Activated CD8-positive, alpha-beta T cell treated with anti-CD3 and anti-CD28 coated beads for 36 hours (primary cell): Measurements from ENCODE around the gene ASTN1. TPM values are rescaled to one million over a fixed set of nuclear protein-coding genes. Genes with fewer than 3 reads are reported as not detected.

Experiments used
- ATAC-seq: fragments of 200-7000 bp; cut with Tn5 transposase; one replicate; pipeline ENCODE4 v1.10.0; 2021; ENCODE audit warnings: mild to moderate bottlenecking, moderate library complexity
- CTCF ChIA-PET: fragments of 350-600 bp; sonication (Branson Sonifier 250); formaldehyde crosslinking; loops from one replicate; lab custom pipeline; 2021; ENCODE audit warnings: antibody characterized with exemption; lab: Charles Lee
- POLR2A ChIA-PET: fragments of 350-600 bp; sonication (Branson Sonifier 250); formaldehyde crosslinking; loops from one replicate; lab custom pipeline; 2021; ENCODE audit warnings: antibody characterized with exemption; lab: Charles Lee
- DNase-seq: peaks from one replicate; pipeline ENCODE4 v3.0.0-alpha.2; 2020
- H3K27ac Mint-ChIP-seq: one replicate; pipeline ENCODE4 v1.8.0; 2021; ENCODE audit warnings: mild to moderate bottlenecking, mixed read lengths
- H3K27me3 Mint-ChIP-seq: one replicate; pipeline ENCODE4 v1.8.0; 2021; ENCODE audit warnings: mixed read lengths
- H3K36me3 Mint-ChIP-seq: one replicate; pipeline ENCODE4 v1.8.0; 2021; ENCODE audit warnings: low read depth, mixed read lengths
- H3K4me1 Mint-ChIP-seq: one replicate; pipeline ENCODE4 v1.8.0; 2021; ENCODE audit warnings: low read depth, mixed read lengths
- H3K4me3 Mint-ChIP-seq: one replicate; pipeline ENCODE4 v1.8.0; 2021; ENCODE audit warnings: mild to moderate bottlenecking, moderate library complexity, mixed read lengths
- H3K9me3 Mint-ChIP-seq: one replicate; pipeline ENCODE4 v1.8.0; 2021; ENCODE audit warnings: mixed read lengths
- CTCF ChIP-seq: fragments of 200-600 bp; IDR thresholded peaks from one replicate; pipeline ENCODE4 v1.8.0; 2022; ENCODE audit warnings: antibody characterized with exemption, mild to moderate bottlenecking
- intact Hi-C: fragments of 100-400 bp; cut with micrococcal nuclease; formaldehyde crosslinking; loops from one replicate; pipeline ENCODE4 v1.10.0; 2022
- total RNA-seq, 2 experiments: library from RNA; stranded (reverse); gene quantifications; one replicate each; pipeline ENCODE4 v1.2.3, GENCODE V29; 2021

ASTN1 gene
- total RNA-seq, 2 experiments from 2014 or later, result not detected

DNA sequence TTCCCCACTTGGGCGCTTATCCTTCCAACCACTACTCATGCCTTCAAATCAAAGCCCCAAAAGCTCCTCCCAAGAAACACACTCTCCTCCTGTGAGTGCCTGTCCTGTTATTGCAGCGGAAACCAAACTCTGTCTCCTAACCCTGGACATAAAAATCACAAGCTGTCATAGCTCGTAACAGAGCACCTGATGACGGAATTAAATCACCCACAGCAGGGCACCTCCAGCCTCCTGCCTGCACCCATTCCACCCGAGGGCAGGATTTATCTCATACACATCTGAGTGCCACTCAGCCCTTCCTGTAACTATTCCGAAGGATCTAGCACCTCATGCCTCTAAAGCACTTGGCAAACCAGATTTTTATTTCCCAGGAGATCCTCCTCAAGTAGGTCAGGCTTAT is 100.9 kb downstream of the ASTN1 start:
- DNase-seq (no peak), ATAC-seq (no peak)
- intact Hi-C loops, result no loop called here
- Mint-ChIP-seq H3K9me3 (no peaks in the 10 kb centered on the region), H3K4me1 (no peaks in the 10 kb centered on the region), H3K4me3 (no peak overlapping the region), H3K36me3 (no peaks in the 10 kb centered on the region), H3K27ac (no peak overlapping the region), H3K27me3 (no peaks in the 10 kb centered on the region)
- ChIA-PET POLR2A (no interaction called here), CTCF (no interaction called here)
- TF ChIP-seq CTCF, result no peak

GRCh38 chr1:177054542-177054941 is 110.0 kb downstream of the ASTN1 start:
- H3K4me3 Mint-ChIP-seq, result no peak overlapping the region
- DNase-seq (no peak), ATAC-seq (no peak)
- intact Hi-C loops, result no loop called here
- CTCF ChIA-PET, result no interaction called here
- no peaks in the 10 kb centered on the region for H3K36me3 Mint-ChIP-seq
- TF ChIP-seq CTCF, result no peak
- H3K9me3 Mint-ChIP-seq, result peaks cover 1% of the 10 kb centered on the region
- H3K27ac Mint-ChIP-seq, result no peak overlapping the region
- POLR2A ChIA-PET, result no interaction called here
- H3K4me1 Mint-ChIP-seq, result no peaks in the 10 kb centered on the region
- H3K27me3 Mint-ChIP-seq, result no peaks in the 10 kb centered on the region

DNA sequence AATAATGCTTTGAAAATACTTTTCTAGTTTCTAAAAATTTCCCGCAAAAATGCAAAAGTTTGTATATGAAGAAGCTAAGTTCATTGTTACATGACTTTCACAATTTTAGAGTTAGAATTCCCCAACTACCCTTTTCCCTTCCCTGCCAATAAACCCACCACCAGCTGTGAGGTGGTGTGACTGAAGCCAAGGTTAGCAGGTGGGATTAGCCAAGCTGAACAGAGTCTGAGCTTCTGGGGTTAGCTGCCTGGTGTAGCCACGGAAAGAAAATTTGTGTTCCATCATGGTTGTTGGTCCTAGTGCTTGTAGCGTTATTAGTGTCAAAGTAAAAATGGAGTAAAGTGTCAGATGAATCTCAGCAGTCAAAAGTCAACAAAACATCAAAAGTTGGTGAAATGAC is 110.9 kb downstream of the ASTN1 start:
- TF ChIP-seq CTCF, result no peak
- DNase-seq (no peak), ATAC-seq (no peak)
- POLR2A ChIA-PET, result no interaction called here
- H3K27me3 Mint-ChIP-seq, result no peaks in the 10 kb centered on the region
- no peak overlapping the region for H3K27ac Mint-ChIP-seq
- no peaks in the 10 kb centered on the region for H3K36me3 Mint-ChIP-seq
- no peaks in the 10 kb centered on the region for H3K4me1 Mint-ChIP-seq
- intact Hi-C loops, result no loop called here
- H3K9me3 Mint-ChIP-seq, result peaks cover 1% of the 10 kb centered on the region
- H3K4me3 Mint-ChIP-seq, result no peak overlapping the region
- CTCF ChIA-PET, result no interaction called here

DNA sequence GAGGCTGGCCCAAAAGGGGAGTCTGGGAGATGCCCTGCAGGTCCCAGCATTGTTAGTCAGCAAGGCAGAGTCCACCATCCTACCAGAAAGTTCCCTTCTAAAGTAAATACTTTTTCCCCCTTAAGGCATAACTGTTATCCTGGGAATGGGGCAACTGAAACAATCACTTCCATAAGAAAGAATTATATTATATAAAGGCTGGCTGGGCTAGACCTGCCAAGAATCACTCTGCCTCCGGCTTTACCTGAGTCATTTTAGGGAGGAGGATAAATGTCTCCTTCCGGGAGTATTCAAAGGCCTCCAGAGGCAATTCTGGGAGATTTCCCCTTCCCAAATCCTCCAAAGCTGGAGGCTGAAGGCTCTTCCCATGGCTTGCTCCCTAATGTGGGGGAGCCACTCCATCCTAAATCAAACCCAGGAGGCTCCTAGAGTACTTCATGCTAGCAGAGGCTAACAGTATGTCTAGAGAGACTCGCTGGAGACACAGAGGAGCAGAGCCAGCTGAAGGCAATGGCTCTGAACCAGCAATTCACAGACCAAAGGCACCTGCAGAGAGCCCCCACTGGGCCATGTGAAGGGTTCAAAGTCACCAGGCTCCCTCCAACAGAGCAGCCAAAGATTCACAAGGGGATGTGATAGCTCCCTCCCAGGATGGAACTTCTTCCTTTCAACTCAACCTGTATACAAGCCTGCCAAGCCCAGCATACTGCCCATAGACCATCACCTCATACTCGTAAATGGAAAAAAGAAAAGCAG is 116.0 kb downstream of the ASTN1 start:
- TF ChIP-seq CTCF, result no peak
- H3K4me3 Mint-ChIP-seq, result no peak overlapping the region
- H3K4me1 Mint-ChIP-seq, result no peaks in the 10 kb centered on the region

GRCh38 chr1:177045151-177045550 is 119.4 kb downstream of the ASTN1 start:
- no peak overlapping the region for H3K27ac Mint-ChIP-seq
- intact Hi-C loops, result no loop called here
- peaks cover 4% of the 10 kb centered on the region for H3K27me3 Mint-ChIP-seq
- CTCF ChIA-PET, result no interaction called here
- ATAC-seq, result no peak
- POLR2A ChIA-PET, result no interaction called here
- no peaks in the 10 kb centered on the region for H3K4me1 Mint-ChIP-seq
- H3K36me3 Mint-ChIP-seq, result no peaks in the 10 kb centered on the region
- H3K4me3 Mint-ChIP-seq, result no peak overlapping the region
- no peaks in the 10 kb centered on the region for H3K9me3 Mint-ChIP-seq
- no peak for TF ChIP-seq CTCF
- no peak for DNase-seq

More for the DNA sequence above, 116.0 kb downstream of the ASTN1 start:
- ChIA-PET CTCF (no interaction called here), POLR2A (no interaction called here)
- Mint-ChIP-seq H3K27ac (no peak overlapping the region), H3K9me3 (no peaks in the 10 kb centered on the region), H3K36me3 (no peaks in the 10 kb centered on the region), H3K27me3 (peaks cover 4% of the 10 kb centered on the region)
- ATAC-seq (no peak), DNase-seq (no peak)
- intact Hi-C loops, result no loop called here
